Stomach (tissue), 4 donors: ENCODE measurements around the gene CTAG1B.

Experiments
- POLR2A ChIP-seq, 4 donors: fragments of 450-650 bp; IDR thresholded peaks; one replicate each; pipeline ENCODE4 v1.6.1; 2016; ENCODE audit warnings: antibody characterized with exemption in 4 of 4, control low read depth in 2 of 4, mild to moderate bottlenecking in 1 of 4, moderate library complexity in 1 of 4
- TF ChIP-seq, protein P1 (sequence below), 7 experiments: fragments of 450-650 bp in 4 of 7; fragments of 200-600 bp in 3 of 7; sonication (generic) in 3 of 7; IDR thresholded peaks; one replicate each; pipeline ENCODE4 v1.5.1; 2016 to 2019; ENCODE audit warnings: antibody characterized with exemption in 7 of 7, control low read depth in 2 of 7, mild to moderate bottlenecking in 1 of 7

DNA sequence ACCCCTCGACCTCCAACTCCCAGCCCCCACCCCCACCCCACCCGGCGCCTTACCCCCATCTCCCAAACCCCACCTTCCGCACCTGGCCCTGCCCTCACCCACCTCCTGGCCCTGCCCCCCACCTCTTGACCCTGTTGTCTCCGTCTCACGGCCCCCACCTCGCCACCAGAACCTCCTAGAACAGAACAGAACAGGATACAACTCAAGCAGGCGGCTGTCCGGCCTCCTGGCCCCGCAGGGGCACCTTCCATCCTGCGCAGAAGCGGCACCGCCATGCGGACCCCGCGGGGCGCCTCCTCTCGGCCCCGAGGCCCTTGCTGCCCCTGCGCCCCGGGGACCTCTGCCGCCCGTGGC lies 33.9 kb upstream of the CTAG1B start:
- TF ChIP-seq, protein P1, sequence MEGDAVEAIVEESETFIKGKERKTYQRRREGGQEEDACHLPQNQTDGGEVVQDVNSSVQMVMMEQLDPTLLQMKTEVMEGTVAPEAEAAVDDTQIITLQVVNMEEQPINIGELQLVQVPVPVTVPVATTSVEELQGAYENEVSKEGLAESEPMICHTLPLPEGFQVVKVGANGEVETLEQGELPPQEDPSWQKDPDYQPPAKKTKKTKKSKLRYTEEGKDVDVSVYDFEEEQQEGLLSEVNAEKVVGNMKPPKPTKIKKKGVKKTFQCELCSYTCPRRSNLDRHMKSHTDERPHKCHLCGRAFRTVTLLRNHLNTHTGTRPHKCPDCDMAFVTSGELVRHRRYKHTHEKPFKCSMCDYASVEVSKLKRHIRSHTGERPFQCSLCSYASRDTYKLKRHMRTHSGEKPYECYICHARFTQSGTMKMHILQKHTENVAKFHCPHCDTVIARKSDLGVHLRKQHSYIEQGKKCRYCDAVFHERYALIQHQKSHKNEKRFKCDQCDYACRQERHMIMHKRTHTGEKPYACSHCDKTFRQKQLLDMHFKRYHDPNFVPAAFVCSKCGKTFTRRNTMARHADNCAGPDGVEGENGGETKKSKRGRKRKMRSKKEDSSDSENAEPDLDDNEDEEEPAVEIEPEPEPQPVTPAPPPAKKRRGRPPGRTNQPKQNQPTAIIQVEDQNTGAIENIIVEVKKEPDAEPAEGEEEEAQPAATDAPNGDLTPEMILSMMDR (IDR thresholded peaks at IDR 0.05) = no peak
- no peak for TF ChIP-seq POLR2A (IDR thresholded peaks at IDR 0.05)
